ACHN (cell line): ENCODE results near the gene SCARF1.

Experiments used
- DNase-seq: peaks from one replicate; pipeline ENCODE4 v3.0.0-alpha.2; 2015
- in situ Hi-C: cut with HindIII; loops from 2 replicates; pipeline ENCODE4 v1.10.0; 2017; ENCODE audit warnings: low sequenced_read_pairs, low pct_ligation_motif_present, low pct_unique_long_range_greater_than_20kb

SCARF1 gene

DNA sequence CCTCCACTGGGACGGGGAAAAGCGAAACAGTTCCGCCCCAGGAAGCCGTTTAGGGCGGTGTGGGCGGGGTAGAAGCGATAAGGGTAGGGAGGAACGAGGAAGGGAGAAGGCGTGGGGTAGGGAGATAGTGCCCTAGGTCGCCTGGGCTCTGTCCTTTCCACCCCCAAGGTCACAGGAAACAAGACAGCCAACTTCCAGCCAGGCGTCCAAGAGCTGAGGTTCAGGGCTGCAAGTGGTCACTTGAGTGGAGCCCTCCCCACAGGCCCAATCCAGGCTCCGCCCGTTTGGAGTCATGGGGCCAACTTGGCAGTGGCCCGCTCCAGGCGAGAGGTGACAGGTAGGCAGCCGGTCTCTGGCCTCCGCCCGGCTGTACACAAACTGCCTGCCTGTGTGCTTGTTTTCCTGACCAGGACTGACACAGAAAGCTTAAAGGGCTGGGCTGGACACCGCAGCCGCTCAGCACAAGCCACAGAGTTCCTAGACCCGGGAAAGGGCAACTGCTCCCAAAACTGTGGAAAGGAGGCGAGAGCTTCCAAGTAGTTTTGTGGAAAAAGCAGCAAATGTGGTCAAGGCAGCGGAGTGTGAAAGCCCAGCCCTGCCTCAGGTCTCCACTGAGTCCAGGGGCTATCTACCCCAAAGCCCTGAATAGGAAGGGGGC, 4.4 kb upstream of the SCARF1 start, which contains the start of gene RILP:
Gene RILP, minus strand, starts transcription at position 23 of the 658 bp plus-strand sequence. CDS start 62 bp downstream, outside the sequence.
- in situ Hi-C loops = no loop called here
- peak; percentile 73 for DNase-seq

DNA sequence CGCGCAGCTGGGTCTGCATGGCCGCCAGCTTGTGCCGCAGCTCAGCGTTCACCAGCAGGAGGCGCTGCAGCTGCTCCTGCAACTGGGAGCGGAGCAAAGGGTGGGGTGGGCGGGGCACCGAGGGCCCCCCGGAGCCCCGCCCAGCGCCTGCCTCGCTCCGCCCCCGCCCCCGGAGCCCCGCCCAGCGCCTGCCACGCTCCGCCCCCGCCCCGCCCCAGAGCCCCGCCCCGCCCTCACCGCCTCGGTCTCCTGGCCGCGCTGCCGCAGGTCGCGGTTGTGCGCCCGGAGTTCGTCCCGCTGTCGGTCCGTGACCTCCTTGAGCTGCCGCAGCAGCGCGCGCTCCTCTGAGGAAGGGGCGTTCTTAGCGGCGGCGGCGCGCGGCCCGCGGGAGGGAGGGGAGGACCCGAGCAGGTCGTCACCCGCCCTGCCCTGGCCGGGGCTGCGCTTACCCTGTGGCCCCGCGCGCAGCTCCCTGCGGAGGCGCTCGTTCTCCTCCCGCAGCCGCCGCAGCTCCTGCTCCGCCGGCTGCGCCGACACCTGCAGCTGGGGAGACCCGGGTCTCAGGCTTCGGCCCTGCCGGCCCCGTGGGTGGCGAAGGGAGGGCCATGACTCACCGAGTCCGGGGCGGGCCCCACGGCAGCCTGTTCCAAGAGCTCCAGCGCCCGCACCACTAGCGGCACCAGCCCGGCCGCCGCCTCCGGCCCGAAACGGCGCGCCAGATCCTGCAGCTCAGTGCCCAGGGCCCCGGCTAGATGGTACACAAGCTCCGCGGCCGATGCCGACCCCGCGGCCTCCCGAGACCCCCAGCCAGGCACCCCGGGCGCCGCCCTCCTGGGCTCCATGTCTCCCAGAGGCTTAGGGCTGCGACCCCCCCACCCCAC, 3.7 kb upstream of the SCARF1 start:
- in situ Hi-C loops = no loop called here
- peak; percentile 96 for DNase-seq

DNA sequence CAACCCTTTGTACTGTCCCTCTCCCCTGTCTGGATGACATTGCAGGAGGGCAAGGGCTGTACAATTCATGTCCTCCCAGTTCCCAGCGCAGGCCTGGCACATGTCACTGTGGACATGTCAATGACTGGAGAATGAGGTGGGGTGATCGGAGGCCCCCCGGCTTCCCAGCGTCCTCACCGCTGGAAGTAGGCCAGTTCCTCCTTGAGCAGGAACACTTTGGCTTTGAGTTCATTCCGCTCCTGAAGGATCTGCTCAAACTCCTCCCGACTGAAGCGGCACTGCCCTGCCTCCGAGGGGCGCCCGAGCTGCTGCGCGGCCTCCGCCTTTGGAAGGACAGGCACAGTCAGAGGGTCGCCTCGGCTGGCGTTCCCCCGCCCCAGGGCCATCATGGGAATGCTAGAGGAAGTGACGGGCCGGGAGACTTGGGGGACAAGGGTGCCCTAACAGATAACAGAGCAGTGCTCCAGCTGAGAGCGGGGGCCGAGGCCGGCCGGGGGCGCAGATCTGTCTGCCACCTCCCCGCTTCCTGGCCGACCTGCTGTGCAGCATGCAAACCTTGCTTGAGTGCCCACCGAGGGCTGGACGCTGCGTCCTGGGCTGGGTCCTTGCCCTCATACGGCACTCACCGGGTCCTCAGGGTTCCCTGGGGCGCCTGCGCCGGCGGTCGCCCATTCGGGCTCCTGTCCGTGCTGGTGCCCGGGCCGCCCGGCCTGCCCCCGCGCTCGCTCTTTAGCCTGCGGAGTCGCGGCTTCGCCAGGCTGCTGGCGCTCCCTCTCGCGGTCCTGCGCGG, 2.8 kb upstream of the SCARF1 start:
- in situ Hi-C loops = no loop called here
- DNase-seq = no peak

DNA sequence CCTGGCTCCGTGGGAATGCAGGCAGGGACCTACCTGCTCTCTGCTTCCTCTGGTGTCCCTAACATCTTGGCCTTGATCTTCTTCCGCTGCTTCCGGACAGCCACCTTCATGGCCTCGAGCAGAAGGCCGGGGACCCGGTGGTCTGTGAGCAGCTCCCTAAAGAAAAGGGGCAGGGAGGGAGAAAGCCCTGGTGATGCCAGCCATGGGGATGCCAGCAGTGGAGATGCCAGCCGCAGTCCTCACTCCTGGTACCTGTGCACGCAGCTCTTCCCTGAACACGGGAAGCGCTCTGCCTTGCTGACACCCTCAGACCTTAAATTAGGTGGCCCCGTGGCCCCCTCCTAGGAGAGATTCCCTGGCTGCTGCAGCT, 2.3 kb upstream of the SCARF1 start:
- in situ Hi-C loops = no loop called here

DNA sequence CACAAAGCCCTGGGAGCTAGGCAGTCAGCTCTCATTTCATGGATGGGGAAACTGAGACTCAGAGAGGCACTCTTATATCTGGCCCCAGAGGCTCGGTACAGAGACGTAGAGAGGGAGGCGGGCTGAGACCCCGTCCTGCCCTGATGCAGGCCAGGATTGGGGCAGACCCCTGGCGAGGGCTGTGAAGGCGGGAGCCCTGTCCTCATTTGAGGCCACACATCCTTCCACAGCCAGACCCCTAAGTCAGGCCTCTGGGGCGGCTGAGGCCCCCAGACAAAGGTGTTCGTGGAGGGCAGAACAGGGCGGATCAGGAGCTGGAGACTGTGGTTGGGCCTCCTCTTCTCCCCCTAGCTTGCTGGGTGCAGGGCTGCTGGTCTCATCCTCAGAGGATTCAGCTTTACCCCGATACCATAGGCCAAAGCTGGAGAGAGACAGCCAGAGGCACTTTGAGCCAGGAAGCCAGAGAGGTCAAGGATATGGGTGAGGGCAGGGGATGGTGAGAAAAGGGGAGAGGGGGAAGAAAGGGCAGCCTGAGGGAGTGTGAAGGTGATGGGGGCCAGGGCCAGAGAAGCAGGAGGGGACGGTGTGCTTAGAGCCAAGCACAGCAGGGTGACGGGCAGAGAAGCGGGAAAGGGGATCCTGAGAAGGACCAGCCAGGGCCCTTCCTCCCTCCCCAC, 805 bp upstream of the SCARF1 start:
- DNase-seq = no peak
- in situ Hi-C loops = no loop called here

More for the DNA sequence above, 2.3 kb upstream of the SCARF1 start:
- DNase-seq = no peak

DNA sequence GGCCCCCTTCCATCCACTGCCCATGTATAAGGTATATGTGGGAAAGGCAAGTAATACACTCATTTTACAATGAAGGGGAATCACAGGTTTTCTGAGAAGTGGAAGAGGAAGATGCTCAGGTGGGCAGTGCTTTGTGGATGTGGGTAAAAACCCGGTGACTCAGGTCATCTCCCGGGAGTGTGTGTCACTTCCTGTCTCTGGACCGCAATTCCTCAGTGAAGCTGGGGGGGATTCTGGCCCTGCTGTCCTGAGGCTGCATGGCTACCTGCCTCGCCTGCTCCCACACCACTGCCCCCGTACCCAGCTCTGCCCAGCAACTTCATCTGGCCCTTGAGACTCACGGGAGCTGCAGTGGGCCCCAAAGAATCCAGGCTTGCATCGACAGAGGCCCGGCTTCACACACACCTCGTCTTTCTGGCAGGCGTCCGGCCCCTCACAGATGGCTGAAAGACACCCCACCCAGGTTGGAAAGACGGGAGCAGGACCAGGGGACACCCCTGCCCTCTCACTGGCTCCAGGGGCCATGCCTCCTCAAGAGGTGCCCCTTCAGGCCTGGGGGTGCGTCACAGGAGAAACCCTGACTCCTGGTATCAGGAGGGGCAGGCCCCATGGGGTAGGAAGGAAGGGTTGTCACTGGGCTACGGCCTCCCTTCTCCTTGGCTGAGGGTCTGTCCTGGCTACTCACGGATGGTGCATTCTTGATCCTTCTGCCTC, 882 bp downstream of the SCARF1 start:
- in situ Hi-C loops = no loop called here

DNA sequence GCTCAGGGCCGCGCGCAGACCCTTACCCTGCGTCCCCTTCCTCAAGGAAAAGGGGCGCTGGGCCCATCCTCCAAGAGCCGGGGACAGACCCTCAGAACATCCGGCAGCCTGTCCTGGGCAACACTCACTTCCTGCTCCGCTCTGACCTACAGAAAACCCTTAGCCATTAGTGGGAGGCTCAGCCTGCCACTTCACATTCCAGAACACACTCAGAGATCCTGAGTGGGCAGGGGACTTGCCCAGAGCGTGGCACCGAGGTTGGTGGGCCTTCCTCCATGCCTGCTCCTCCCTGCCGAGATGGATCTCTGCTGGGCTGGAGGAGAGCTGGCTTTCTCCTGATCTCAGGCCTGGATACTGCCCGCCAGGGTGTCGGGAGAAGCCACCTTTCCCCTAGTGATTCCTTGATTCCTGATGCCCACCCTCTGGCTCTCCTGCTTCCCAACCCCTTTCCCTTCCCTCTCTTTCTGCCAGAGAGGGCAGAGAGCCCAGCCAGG, 1.5 kb downstream of the SCARF1 start:
- peak; percentile 43 for DNase-seq
- in situ Hi-C loops = no loop called here

More for the DNA sequence above, 882 bp downstream of the SCARF1 start:
- DNase-seq = peak; percentile 82

DNA sequence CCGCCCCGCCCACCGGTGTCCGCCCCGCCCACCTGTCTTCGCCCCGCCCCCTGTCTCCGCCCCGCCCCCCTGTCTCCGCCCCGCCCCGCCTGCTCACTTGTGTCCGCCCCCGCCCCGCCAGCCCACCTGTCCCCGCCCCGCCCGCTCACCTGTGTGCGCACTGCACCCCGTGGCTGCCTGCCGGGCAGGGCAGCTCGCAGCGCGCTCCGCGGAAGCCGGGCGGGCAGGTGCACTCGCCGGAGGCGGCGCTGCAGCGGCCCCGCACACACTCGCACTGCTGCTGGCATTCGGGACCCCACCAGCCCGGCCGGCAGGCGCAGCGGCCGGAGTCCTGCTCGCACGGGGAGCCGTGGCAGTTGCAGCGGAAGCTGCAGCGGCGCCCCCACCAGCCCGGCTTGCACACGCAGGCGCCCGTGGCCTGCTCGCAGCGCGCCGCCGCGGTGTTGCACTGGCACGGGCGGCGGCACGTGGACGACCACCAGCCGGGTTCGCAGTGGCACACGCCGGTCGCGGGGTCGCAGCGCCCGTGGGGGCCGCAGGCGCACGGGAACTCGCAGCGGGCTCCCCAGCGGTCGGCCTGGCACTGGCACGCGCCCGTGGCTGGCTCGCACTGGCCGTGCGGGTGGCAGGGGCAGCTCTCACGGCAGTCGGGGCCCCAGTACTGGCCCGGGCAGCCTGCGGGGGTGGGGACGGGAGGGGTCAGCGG, 2.1 kb downstream of the SCARF1 start:
- in situ Hi-C loops = no loop called here
- peak; percentile 33 for DNase-seq

DNA sequence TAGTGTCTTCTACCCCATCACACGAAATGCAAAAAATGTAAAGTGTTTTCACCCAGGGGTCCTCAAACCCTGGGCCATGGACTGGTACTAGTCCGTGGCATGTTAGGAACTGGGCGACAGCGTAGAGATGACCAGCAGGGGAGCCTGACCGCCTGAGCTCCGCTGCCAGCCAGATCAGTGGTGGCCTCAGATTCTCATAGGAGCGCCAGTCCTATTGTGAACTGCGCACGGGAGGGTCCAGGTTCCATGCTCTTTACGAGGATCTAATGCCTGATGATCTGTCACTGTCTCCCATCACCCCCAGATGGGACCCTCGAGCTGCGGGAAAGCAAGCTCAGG, 4.5 kb downstream of the SCARF1 start:
- DNase-seq = no peak
- in situ Hi-C loops = no loop called here

DNA sequence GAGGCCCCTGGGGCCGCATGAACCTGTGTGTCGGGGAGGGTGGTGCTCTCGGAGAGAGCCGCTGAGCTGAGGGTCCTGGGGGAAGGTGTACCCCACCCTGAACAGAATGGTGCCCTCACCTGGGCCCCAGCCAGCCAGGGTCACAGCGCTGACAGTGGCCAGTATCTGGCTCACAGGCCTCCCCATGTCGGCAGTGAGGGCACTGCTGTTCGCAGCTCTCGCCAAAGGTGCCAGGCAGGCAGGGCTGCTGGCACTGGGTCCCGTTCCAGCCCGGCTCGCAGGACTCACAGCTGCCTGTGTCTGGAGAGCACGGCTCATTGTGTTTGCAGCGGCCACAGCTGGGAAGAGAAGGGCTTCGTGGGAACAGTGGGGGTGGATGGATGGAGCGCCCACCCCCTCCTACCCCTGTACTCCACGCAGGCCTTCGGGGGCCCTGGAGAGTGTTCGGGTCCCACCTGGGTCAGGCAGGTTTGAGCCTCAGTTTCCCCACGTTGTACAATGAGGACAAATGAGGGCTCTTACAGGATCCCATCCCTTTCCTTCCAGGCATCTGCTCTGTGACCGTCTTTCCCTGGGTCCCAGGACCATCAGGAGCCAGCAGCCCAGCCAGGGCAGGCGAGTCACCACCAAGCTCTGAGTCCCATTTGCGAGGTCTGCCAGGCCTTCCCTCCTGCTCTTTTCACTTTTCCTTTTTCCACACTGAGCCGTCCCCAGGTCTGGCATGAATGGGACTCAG, 5.0 kb downstream of the SCARF1 start:
- no peak for DNase-seq
- in situ Hi-C loops = no loop called here

DNA sequence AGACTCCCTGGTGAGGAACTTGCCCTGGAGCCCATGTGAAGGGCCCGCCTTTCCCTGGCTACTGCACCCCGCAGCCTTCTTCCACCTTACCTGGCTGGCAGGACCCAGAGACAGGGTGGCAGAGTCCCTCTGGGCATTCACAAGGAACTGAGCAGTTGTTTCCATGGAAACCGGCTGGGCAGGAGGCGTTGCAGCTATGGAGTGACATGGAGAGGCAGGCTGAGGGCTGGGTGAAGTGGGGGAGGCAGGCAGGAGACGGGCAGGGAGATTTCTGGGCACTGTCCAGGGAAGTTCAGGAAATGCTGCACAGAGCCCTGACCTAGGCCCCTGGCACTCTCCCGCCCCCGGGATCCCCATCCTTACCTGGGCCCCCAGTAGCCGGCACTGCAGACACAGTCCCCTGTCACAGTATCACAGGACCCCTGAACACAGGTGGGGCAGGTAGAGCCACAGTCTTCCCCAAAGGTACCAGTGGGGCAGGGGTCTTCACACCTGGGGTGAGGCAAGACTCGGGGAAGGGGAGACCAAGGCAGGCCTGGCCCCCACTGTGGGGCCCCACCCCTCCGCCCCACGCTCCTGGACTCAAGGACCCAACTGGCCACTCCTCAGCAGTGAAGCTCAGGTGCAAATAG, 5.9 kb downstream of the SCARF1 start:
- DNase-seq = no peak
- in situ Hi-C loops = no loop called here

DNA sequence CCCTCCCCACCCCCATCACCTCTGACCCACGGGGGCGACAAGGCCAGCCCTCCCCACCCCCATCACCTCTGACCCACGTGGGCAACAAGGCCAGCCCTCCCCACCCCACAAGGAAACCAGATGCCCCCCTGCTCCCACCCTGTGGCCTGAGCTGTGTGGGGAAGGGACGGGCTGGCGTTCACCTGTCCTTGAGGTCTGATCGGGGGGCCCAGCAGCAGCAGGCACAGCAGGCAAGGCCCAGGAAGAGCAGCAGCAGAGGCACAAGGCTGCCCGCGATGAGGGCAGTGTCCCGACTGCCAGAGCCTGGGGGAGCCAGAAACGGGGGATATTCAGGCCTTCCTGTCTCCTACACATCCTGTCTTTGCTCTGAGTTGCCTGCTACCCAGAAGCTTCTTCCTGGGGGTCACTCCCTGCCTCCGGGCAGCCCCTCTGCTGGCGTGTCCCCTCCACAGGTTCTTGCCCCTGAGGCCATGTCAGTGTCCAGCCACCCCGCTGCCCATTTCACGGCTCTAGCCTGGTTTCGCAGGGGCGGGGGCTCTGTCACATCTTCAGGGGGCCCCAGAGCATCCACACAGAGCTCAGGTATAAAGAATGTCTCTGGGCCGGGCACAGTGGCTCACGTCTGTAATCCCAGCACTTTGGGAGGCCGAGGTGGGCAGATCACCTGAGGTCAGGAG, 6.8 kb downstream of the SCARF1 start:
- in situ Hi-C loops = no loop called here
- DNase-seq = no peak

DNA sequence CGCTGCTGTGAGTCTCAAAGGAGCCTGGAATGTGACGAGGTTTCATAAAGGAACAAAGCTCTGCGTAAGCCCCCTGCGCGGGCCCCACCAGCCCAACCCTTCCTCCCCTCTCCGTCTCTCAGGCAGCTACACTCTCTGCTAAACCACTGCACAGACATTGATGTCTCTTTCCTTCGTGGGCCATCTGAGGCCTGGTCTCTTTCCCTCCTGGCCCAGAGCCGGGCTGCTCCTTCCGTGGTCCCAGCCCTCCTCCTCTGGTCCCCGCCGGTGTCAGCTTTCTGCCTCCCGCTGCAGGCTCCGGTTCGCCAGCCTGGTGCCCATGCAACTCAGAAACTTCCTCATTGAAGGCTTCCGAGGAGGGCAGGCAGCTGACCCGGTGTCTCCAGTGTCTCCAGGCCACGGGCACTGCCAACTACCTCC, 7.4 kb downstream of the SCARF1 start:
- DNase-seq = no peak
- in situ Hi-C loops = no loop called here

DNA sequence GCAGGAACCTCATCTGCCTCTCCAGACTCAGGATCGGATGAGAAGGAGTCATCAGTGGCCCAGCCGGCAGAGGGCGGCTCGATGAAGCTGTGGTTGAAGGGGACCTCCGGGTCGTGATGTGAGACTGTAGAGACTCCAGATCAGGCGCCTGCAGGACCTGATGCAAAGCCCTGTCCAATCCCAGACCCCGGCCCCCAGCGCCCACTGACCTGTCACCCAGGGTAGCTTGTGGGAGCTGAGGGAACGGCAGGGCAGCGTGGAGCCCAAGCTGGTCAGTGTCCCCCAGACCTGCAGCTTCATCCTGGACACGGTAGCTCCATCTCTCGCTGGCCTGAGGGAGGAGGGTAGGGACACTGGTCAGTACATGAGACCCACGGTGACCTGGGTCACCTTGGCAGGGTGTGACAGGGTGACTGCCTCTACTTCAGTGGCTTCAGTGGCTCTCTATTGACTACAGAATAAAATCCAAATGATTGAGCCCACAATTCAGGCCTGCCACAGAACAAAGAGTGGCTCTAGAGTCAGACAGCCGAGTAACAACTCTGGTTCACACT, 8.7 kb downstream of the SCARF1 start:
- in situ Hi-C loops = no loop called here
- DNase-seq = no peak

DNA sequence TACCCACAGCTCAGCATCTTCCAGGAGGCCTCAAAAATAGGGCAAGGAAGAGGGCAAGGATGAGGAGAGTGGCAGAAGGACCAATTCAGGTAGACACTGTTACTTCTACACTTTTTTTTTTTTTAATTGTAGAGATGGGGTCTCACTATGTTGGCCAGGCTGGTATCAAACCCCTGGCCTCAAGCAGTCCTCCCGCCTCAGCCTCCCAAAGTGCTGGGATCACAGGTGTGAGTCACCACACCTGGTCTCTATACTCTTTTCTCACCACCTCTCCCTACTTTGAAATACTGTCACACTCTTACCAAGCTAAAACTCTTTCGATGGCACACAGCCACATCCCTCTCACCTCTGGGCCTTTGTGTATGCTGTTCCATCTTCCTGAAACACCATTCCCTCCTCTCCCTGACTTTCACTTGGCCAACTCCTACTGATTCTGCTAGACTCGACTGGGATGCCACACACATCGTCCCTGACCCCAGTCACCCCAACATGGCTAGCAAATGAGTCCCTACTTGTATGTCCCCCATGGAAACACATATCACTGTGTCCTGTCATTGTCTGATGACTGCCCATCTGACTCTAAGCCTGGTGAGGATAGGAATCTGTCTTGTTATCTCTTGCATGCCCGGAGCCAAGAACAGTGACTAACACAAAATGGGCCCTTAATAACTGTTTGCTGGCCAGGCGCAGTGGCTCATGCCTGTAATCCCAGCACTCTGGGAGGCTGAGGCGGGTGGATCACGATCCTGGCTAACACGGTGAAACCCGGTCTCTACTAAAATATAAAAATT, 9.7 kb downstream of the SCARF1 start:
- no peak for DNase-seq
- in situ Hi-C loops = no loop called here
